HCT116 (cell line): ENCODE results near the gene AFF1. TPM values are rescaled to one million over a fixed set of nuclear protein-coding genes. Genes with fewer than 3 reads are reported as not detected.

Experiments
- ATAC-seq: fragments of 200-7000 bp; cut with Tn5 transposase; 2 replicates; pipeline ENCODE4 v1.9.1; 2020; ENCODE audit warnings: mild to moderate bottlenecking, moderate library complexity
- BruUV-seq: library from RNA; stranded (reverse); fragments of 400-500 nt; replicated peaks from 2 replicates; lab custom pipeline; 2021; lab: Mats Ljungman, UMichigan
- CTCF ChIA-PET: fragments of 300-600 bp; sonication (Branson Sonifier 250); formaldehyde crosslinking; loops from one replicate; lab custom pipeline; 2021; ENCODE audit warnings: antibody characterized with exemption; lab: Charles Lee
- POLR2A ChIA-PET: fragments of 300-600, 350-600 bp; sonication (Branson Sonifier 250); formaldehyde crosslinking; loops from one replicate; lab custom pipeline; 2021; ENCODE audit warnings: antibody characterized with exemption; lab: Charles Lee
- RAD21 ChIA-PET, 2 experiments: fragments of 300-600 bp; sonication (Branson Sonifier 250); formaldehyde crosslinking; loops; one replicate each; lab custom pipeline; 2023; ENCODE audit warnings: low total read pairs in 2 of 2; ENCODE audit not compliant: uncharacterized antibody in 2 of 2, unreplicated experiment in 2 of 2, low non-redundant PET in 1 of 2; lab: Charles Lee
- DNase-seq: peaks from one replicate; pipeline ENCODE4 v3.0.0-alpha.2; 2010; ENCODE audit warnings: low read depth, low spot score
- H2AFZ ChIP-seq: fragments of 200-600 bp; shearing (Covaris generic), sonication (generic); 2 replicates; pipeline ENCODE4 v1.6.1; 2017; ENCODE audit warnings: low read depth, mixed run types, mixed read lengths, antibody characterized with exemption, low read length; ENCODE audit not compliant: poor library complexity, severe bottlenecking
- H3K27ac ChIP-seq: 2 replicates; pipeline ENCODE4 v1.5.1; 2012; ENCODE audit warnings: low read depth, low read length
- H3K27me3 ChIP-seq: fragments of 200-600 bp; sonication (generic); 2 replicates; pipeline ENCODE4 v1.6.1; 2016; ENCODE audit warnings: mixed run types, low read length, mixed read lengths; ENCODE audit not compliant: insufficient read depth
- H3K36me3 ChIP-seq, 2 experiments: fragments of 200-500 bp in 1 of 2; fragments of 200-600 bp in 1 of 2; sonication (Bioruptor generic) in 1 of 2; sonication (generic) in 1 of 2; 2 replicates each; pipeline versions ENCODE4 v1.5.1 to v1.6.1; 2014 to 2016; ENCODE audit warnings: low read length in 2 of 2, inconsistent platforms in 1 of 2, mixed read lengths in 1 of 2, mixed run types in 1 of 2; ENCODE audit not compliant: insufficient read depth in 2 of 2, control insufficient read depth in 1 of 2
- H3K4me1 ChIP-seq, 2 experiments: fragments of 200-600 bp in 1 of 2; sonication (generic) in 1 of 2; 2 replicates each; pipeline versions ENCODE4 v1.5.1 to v1.6.1; 2012 to 2017; ENCODE audit warnings: low read length in 2 of 2, inconsistent platforms in 1 of 2, mild to moderate bottlenecking in 1 of 2, mixed read lengths in 1 of 2, mixed run types in 1 of 2, moderate library complexity in 1 of 2; ENCODE audit not compliant: insufficient read depth in 2 of 2, control insufficient read depth in 1 of 2
- H3K4me2 ChIP-seq: fragments of 200-600 bp; sonication (generic); 2 replicates; pipeline ENCODE4 v1.6.1; 2017; ENCODE audit warnings: mixed run types, low read length, mixed read lengths
- H3K4me3 ChIP-seq, 2 experiments: fragments of 200-600 bp in 1 of 2; sonication (generic) in 1 of 2; replicated peaks in 1 of 2; 2 replicates each; pipeline ENCODE4 v1.5.1; 2011 to 2016; ENCODE audit warnings: low read length in 2 of 2, control low read depth in 1 of 2, low read depth in 1 of 2, mild to moderate bottlenecking in 1 of 2, mixed read lengths in 1 of 2, mixed run types in 1 of 2
- H3K79me2 ChIP-seq: fragments of 200-600 bp; sonication (generic); 2 replicates; pipeline ENCODE4 v1.6.1; 2017; ENCODE audit warnings: mild to moderate bottlenecking, mixed run types, low read length, moderate library complexity, mixed read lengths; ENCODE audit not compliant: insufficient read depth
- H3K9ac ChIP-seq: fragments of 200-600 bp; sonication (generic); 2 replicates; pipeline ENCODE4 v1.6.1; 2016; ENCODE audit warnings: low read length, mixed read lengths
- H3K9me2 ChIP-seq: fragments of 200-600 bp; sonication (generic), shearing (Covaris generic); 2 replicates; pipeline ENCODE4 v1.6.1; 2017; ENCODE audit warnings: mixed run types, mild to moderate bottlenecking, moderate library complexity; ENCODE audit not compliant: insufficient read depth
- H3K9me3 ChIP-seq, 2 experiments: fragments of 200-500 bp in 1 of 2; fragments of 200-600 bp in 1 of 2; sonication (Bioruptor generic) in 1 of 2; sonication (generic) in 1 of 2; 2 replicates each; pipeline ENCODE4 v1.6.1; 2014 to 2017; ENCODE audit warnings: low read length in 2 of 2, mixed read lengths in 2 of 2, inconsistent platforms in 1 of 2, low read depth in 1 of 2, mild to moderate bottlenecking in 1 of 2, mixed run types in 1 of 2, moderate library complexity in 1 of 2; ENCODE audit not compliant: control insufficient read depth in 1 of 2, insufficient read depth in 1 of 2
- H4K20me1 ChIP-seq: fragments of 200-600 bp; sonication (generic), shearing (Covaris generic); 2 replicates; pipeline ENCODE4 v1.6.1; 2017; ENCODE audit warnings: mixed run types, mild to moderate bottlenecking, moderate library complexity; ENCODE audit not compliant: insufficient read depth
- ATF3 ChIP-seq: IDR thresholded peaks from 2 replicates; pipeline ENCODE4 v1.6.1; 2012
- CEBPB ChIP-seq: IDR thresholded peaks from 2 replicates; pipeline ENCODE4 v1.6.1; 2012; ENCODE audit warnings: low read depth
- ELF1 ChIP-seq: IDR thresholded peaks from 2 replicates; pipeline ENCODE4 v1.6.1; 2012; ENCODE audit warnings: low read depth, borderline replicate concordance
- EZH2 ChIP-seq: fragments of 200-600 bp; sonication (generic); IDR thresholded peaks from 2 replicates; pipeline ENCODE4 v1.6.1; 2017; ENCODE audit warnings: antibody characterized with exemption, mixed run types
- POLR2AphosphoS5 ChIP-seq: IDR thresholded peaks from 2 replicates; pipeline ENCODE4 v1.6.1; 2011; ENCODE audit warnings: mild to moderate bottlenecking, low read depth, low read length, moderate library complexity
- RAD21 ChIP-seq: IDR thresholded peaks from 2 replicates; pipeline ENCODE4 v1.6.1; 2012; ENCODE audit warnings: low read depth, mild to moderate bottlenecking
- SIN3A ChIP-seq: IDR thresholded peaks from 2 replicates; pipeline ENCODE4 v1.6.1; 2012; ENCODE audit warnings: low read depth
- SP1 ChIP-seq: IDR thresholded peaks from 2 replicates; pipeline ENCODE4 v1.6.1; 2012; ENCODE audit warnings: low read depth
- YY1 ChIP-seq: IDR thresholded peaks from 2 replicates; pipeline ENCODE4 v1.6.1; 2011; ENCODE audit warnings: low read length, low read depth, moderate library complexity, mild to moderate bottlenecking; ENCODE audit not compliant: insufficient replicate concordance; ENCODE audit errors: extremely low read depth
- ZFX ChIP-seq: fragments of 450-650 bp; IDR thresholded peaks from 2 replicates; pipeline ENCODE4 v1.6.1; 2017
- ZNF274 ChIP-seq: fragments of 200-500 bp; sonication (Bioruptor generic); IDR thresholded peaks from 2 replicates; pipeline ENCODE4 v1.6.1; 2014; ENCODE audit warnings: mild to moderate bottlenecking, low read depth, low read length, inconsistent platforms
- intact Hi-C: fragments of 100-400 bp; cut with micrococcal nuclease; formaldehyde crosslinking; loops from 2 replicates; pipeline ENCODE4 v1.10.0; 2022
- total RNA-seq: library from RNA; stranded (reverse); gene quantifications from one replicate; pipeline ENCODE4 v1.2.1, GENCODE V29; 2021; ENCODE audit not compliant: unreplicated experiment
- TF ChIP-seq, protein P1 (sequence below), 3 experiments: fragments of 200-600 bp in 1 of 3; sonication (generic) in 1 of 3; IDR thresholded peaks in 2 of 3; conservative IDR thresholded peaks in 1 of 3; 2 replicates each; pipeline ENCODE4 v1.5.1; 2012 to 2017; ENCODE audit warnings: low read depth in 2 of 3, low read length in 2 of 3, antibody characterized with exemption in 1 of 3, borderline replicate concordance in 1 of 3, control low read depth in 1 of 3, mild to moderate bottlenecking in 1 of 3, mixed read lengths in 1 of 3, mixed run types in 1 of 3, moderate library complexity in 1 of 3; ENCODE audit not compliant: insufficient read depth in 1 of 3
- TF ChIP-seq, protein P2 (sequence below): IDR thresholded peaks from 2 replicates; pipeline ENCODE4 v1.6.1; 2012; ENCODE audit warnings: low read depth

The AFF1 gene
- total RNA-seq, 1 experiment from 2014 or later, result 43.1 TPM

- H3K4me2 ChIP-seq, result no peak overlapping the region
- intact Hi-C loops, result no loop called here
- H3K36me3 ChIP-seq, result no peaks in the 10 kb centered on the region
- ATAC-seq, result no peak
- H3K9ac ChIP-seq, result no peak overlapping the region
- no peak overlapping the region for H3K4me3 ChIP-seq
- no peaks in the 10 kb centered on the region for H3K27me3 ChIP-seq
- H3K4me1 ChIP-seq, result peaks cover 3% of the 10 kb centered on the region in 2 experiments; a peak in 2 of 4 replicates
- no TSS peak for BruUV-seq
- no peak for DNase-seq
- H4K20me1 ChIP-seq, result no peaks in the 10 kb centered on the region
- no peak overlapping the region for H2AFZ ChIP-seq
- no peaks in the 10 kb centered on the region for H3K9me2 ChIP-seq
- RAD21 ChIA-PET, result no interaction called here
- TF ChIP-seq ATF3 (no peak), EZH2 (no peak), ZNF274 (no peak), ZFX (no peak)
- H3K27ac ChIP-seq, result no peak overlapping the region
- H3K9me3 ChIP-seq, result no peaks in the 10 kb centered on the region
- CTCF ChIA-PET, result no interaction called here
- POLR2A ChIA-PET, result no interaction called here
- no peaks in the 10 kb centered on the region for H3K79me2 ChIP-seq
Observed at GRCh38 chr4:86908251-86908657, 26.6 kb upstream of the AFF1 start.

GRCh38 chr4:86909546-86910295 is 25.1 kb upstream of the AFF1 start:
- ChIA-PET CTCF (interaction anchor here (2.4 to 3.6 kb wide), 2 partner anchors 13 to 414 kb away, joined by 7 to 13 read pairs; no protein-coding TSS in a partner anchor), POLR2A (no interaction called here), RAD21 (no interaction called here)
- Histone ChIP-seq H3K4me1 (peaks cover 0 to 1% of the 10 kb centered on the region in 2 experiments; a peak in 1 of 4 replicates), H3K9me3 (no peaks in the 10 kb centered on the region), H3K9ac (no peak overlapping the region), H4K20me1 (no peaks in the 10 kb centered on the region), H3K79me2 (no peaks in the 10 kb centered on the region), H3K9me2 (no peaks in the 10 kb centered on the region), H3K27ac (no peak overlapping the region), H3K4me3 (no peak overlapping the region), H3K27me3 (no peaks in the 10 kb centered on the region), H2AFZ (no peak overlapping the region), H3K36me3 (no peaks in the 10 kb centered on the region), H3K4me2 (no peak overlapping the region)
- ATAC-seq (no peak), DNase-seq (no peak)
- BruUV-seq, result no TSS peak
- intact Hi-C loops, result no loop called here
- TF ChIP-seq YY1 (no peak), CEBPB (no peak), ATF3 (no peak), SP1 (no peak), POLR2AphosphoS5 (no peak), RAD21 (no peak), SIN3A (no peak), EZH2 (no peak), ELF1 (no peak)
- TF ChIP-seq, protein P1, sequence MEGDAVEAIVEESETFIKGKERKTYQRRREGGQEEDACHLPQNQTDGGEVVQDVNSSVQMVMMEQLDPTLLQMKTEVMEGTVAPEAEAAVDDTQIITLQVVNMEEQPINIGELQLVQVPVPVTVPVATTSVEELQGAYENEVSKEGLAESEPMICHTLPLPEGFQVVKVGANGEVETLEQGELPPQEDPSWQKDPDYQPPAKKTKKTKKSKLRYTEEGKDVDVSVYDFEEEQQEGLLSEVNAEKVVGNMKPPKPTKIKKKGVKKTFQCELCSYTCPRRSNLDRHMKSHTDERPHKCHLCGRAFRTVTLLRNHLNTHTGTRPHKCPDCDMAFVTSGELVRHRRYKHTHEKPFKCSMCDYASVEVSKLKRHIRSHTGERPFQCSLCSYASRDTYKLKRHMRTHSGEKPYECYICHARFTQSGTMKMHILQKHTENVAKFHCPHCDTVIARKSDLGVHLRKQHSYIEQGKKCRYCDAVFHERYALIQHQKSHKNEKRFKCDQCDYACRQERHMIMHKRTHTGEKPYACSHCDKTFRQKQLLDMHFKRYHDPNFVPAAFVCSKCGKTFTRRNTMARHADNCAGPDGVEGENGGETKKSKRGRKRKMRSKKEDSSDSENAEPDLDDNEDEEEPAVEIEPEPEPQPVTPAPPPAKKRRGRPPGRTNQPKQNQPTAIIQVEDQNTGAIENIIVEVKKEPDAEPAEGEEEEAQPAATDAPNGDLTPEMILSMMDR (IDR thresholded peaks at IDR 0.05 in 2 of 3, conservative IDR thresholded peaks at IDR 0.05 in 1 of 3; ENCODE audit: borderline replicate concordance in 1 of 3, insufficient read depth in 1 of 3, low read depth in 2 of 3, low read length in 2 of 3), result no peak
- TF ChIP-seq, protein P2, sequence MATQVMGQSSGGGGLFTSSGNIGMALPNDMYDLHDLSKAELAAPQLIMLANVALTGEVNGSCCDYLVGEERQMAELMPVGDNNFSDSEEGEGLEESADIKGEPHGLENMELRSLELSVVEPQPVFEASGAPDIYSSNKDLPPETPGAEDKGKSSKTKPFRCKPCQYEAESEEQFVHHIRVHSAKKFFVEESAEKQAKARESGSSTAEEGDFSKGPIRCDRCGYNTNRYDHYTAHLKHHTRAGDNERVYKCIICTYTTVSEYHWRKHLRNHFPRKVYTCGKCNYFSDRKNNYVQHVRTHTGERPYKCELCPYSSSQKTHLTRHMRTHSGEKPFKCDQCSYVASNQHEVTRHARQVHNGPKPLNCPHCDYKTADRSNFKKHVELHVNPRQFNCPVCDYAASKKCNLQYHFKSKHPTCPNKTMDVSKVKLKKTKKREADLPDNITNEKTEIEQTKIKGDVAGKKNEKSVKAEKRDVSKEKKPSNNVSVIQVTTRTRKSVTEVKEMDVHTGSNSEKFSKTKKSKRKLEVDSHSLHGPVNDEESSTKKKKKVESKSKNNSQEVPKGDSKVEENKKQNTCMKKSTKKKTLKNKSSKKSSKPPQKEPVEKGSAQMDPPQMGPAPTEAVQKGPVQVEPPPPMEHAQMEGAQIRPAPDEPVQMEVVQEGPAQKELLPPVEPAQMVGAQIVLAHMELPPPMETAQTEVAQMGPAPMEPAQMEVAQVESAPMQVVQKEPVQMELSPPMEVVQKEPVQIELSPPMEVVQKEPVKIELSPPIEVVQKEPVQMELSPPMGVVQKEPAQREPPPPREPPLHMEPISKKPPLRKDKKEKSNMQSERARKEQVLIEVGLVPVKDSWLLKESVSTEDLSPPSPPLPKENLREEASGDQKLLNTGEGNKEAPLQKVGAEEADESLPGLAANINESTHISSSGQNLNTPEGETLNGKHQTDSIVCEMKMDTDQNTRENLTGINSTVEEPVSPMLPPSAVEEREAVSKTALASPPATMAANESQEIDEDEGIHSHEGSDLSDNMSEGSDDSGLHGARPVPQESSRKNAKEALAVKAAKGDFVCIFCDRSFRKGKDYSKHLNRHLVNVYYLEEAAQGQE, result no peak
